OCI-LY7 (cell line): ENCODE results near the gene TMEM135. TPM values are rescaled to one million over a fixed set of nuclear protein-coding genes. Genes with fewer than 3 reads are reported as not detected.
"Not testable (repeated sequence)": the region's sequence is repeated elsewhere in the genome, so short reads cannot be mapped to it uniquely, and the experiment has no call there.

Experiments used
- BruUV-seq: library from RNA; stranded (reverse); fragments of 400-500 nt; replicated peaks from 2 replicates; lab custom pipeline; 2021; lab: Mats Ljungman, UMichigan
- CTCF ChIA-PET: fragments of 300-600 bp; sonication (Branson Sonifier 250); formaldehyde crosslinking; loops from one replicate; lab custom pipeline; 2022; ENCODE audit warnings: antibody characterized with exemption; ENCODE audit not compliant: unreplicated experiment; lab: Charles Lee
- POLR2A ChIA-PET: fragments of 300-600 bp; sonication (Branson Sonifier 250); formaldehyde crosslinking; loops from one replicate; lab custom pipeline; 2022; ENCODE audit warnings: antibody characterized with exemption; lab: Charles Lee
- DNase-seq: peaks from one replicate; pipeline ENCODE4 v3.0.0-alpha.2; 2015; ENCODE audit warnings: low spot score
- H2AFZ ChIP-seq: fragments of 200-600 bp; sonication (generic), shearing (Covaris generic); 2 replicates; pipeline ENCODE4 v1.6.1; 2014; ENCODE audit warnings: mild to moderate bottlenecking, antibody characterized with exemption, low read length, moderate library complexity
- H3K27ac ChIP-seq: fragments of 200-600 bp; sonication (generic); 2 replicates; pipeline ENCODE4 v1.5.1; 2014; ENCODE audit warnings: mixed run types, low read depth, mild to moderate bottlenecking, moderate library complexity, low read length, inconsistent platforms; ENCODE audit not compliant: poor library complexity, severe bottlenecking
- H3K36me3 ChIP-seq: fragments of 200-600 bp; sonication (generic); 2 replicates; pipeline ENCODE4 v1.6.1; 2014; ENCODE audit warnings: mild to moderate bottlenecking, antibody characterized with exemption, low read length, moderate library complexity, mixed read lengths; ENCODE audit not compliant: insufficient read depth
- H3K4me1 ChIP-seq: fragments of 200-600 bp; sonication (generic); 2 replicates; pipeline ENCODE4 v1.5.1; 2014; ENCODE audit warnings: mild to moderate bottlenecking, low read length; ENCODE audit not compliant: insufficient read depth, poor library complexity, severe bottlenecking
- H3K4me2 ChIP-seq: fragments of 200-600 bp; sonication (generic); 2 replicates; pipeline ENCODE4 v1.6.1; 2014; ENCODE audit warnings: mild to moderate bottlenecking, low read length
- H3K4me3 ChIP-seq: fragments of 200-600 bp; sonication (generic); 2 replicates; pipeline ENCODE4 v1.5.1; 2014; ENCODE audit warnings: mild to moderate bottlenecking, low read depth, low read length; ENCODE audit not compliant: poor library complexity, severe bottlenecking
- H3K79me2 ChIP-seq: fragments of 200-600 bp; sonication (generic); 2 replicates; pipeline ENCODE4 v1.6.1; 2016; ENCODE audit warnings: low read depth, mild to moderate bottlenecking, low read length, moderate library complexity, mixed read lengths; ENCODE audit not compliant: insufficient read depth
- H3K9me2 ChIP-seq: fragments of 200-600 bp; sonication (generic); 2 replicates; pipeline ENCODE4 v1.6.1; 2016; ENCODE audit warnings: mild to moderate bottlenecking, low read length, mixed read lengths; ENCODE audit not compliant: insufficient read depth
- H3K9me3 ChIP-seq: fragments of 200-600 bp; sonication (generic); 2 replicates; pipeline ENCODE4 v1.6.1; 2014; ENCODE audit warnings: mild to moderate bottlenecking, mixed run types, low read length, mixed read lengths
- H4K20me1 ChIP-seq: fragments of 200-600 bp; sonication (generic); 2 replicates; pipeline ENCODE4 v1.6.1; 2014; ENCODE audit warnings: mild to moderate bottlenecking, antibody characterized with exemption, low read length, moderate library complexity, mixed read lengths; ENCODE audit not compliant: insufficient read depth
- EZH2phosphoT487 ChIP-seq: fragments of 200-600 bp; sonication (generic); IDR thresholded peaks from 2 replicates; pipeline ENCODE4 v1.6.1; 2018; ENCODE audit warnings: low read depth, borderline replicate concordance, mild to moderate bottlenecking, mixed run types, antibody characterized with exemption, low read length, moderate library complexity, mixed read lengths
- intact Hi-C: fragments of 100-400 bp; cut with micrococcal nuclease; formaldehyde crosslinking; loops from one replicate; pipeline ENCODE4 v1.10.0; 2022; ENCODE audit not compliant: unreplicated experiment
- total RNA-seq, 2 experiments: library from RNA; depleted of rRNA in 1 of 2; stranded (reverse); fragments of >200 nt in 1 of 2; shearing (Covaris generic) in 1 of 2; gene quantifications; 2 replicates each; pipeline ENCODE4 v1.2.3, GENCODE V29; 2014 to 2022
- TF ChIP-seq, protein P1 (sequence below): fragments of 200-600 bp; sonication (generic); conservative IDR thresholded peaks from 2 replicates; pipeline ENCODE4 v1.5.1; 2014; ENCODE audit warnings: mild to moderate bottlenecking, antibody characterized with exemption, low read length, moderate library complexity, mixed read lengths

The TMEM135 gene
- total RNA-seq, 2 experiments from 2014 or later: 14.5 to 56.4 TPM

- H3K79me2 ChIP-seq, BruUV-seq, H3K36me3 ChIP-seq, H2AFZ ChIP-seq, POLR2A ChIA-PET, H4K20me1 ChIP-seq, H3K9me3 ChIP-seq, H3K27ac ChIP-seq, CTCF ChIA-PET, DNase-seq, H3K4me3 ChIP-seq, H3K4me1 ChIP-seq, H3K9me2 ChIP-seq, intact Hi-C loops, H3K4me2 ChIP-seq: not testable (repeated sequence)
Observed at GRCh38 chr11:87107379-87107778, 69.6 kb downstream of the TMEM135 start.

GRCh38 chr11:87110443-87111131 is 72.9 kb downstream of the TMEM135 start:
- Histone ChIP-seq H2AFZ (no peak overlapping the region), H3K27ac (no peak overlapping the region), H3K9me2 (no peaks in the 10 kb centered on the region), H4K20me1 (no peaks in the 10 kb centered on the region), H3K4me2 (no peak overlapping the region), H3K4me1 (no peaks in the 10 kb centered on the region), H3K4me3 (no peak overlapping the region), H3K9me3 (no peaks in the 10 kb centered on the region), H3K79me2 (no peaks in the 10 kb centered on the region), H3K36me3 (peaks cover 6% of the 10 kb centered on the region)
- intact Hi-C loops: no loop called here
- TF ChIP-seq, protein P1, sequence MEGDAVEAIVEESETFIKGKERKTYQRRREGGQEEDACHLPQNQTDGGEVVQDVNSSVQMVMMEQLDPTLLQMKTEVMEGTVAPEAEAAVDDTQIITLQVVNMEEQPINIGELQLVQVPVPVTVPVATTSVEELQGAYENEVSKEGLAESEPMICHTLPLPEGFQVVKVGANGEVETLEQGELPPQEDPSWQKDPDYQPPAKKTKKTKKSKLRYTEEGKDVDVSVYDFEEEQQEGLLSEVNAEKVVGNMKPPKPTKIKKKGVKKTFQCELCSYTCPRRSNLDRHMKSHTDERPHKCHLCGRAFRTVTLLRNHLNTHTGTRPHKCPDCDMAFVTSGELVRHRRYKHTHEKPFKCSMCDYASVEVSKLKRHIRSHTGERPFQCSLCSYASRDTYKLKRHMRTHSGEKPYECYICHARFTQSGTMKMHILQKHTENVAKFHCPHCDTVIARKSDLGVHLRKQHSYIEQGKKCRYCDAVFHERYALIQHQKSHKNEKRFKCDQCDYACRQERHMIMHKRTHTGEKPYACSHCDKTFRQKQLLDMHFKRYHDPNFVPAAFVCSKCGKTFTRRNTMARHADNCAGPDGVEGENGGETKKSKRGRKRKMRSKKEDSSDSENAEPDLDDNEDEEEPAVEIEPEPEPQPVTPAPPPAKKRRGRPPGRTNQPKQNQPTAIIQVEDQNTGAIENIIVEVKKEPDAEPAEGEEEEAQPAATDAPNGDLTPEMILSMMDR: no peak
- TF ChIP-seq EZH2phosphoT487: no peak
- CTCF ChIA-PET: no interaction called here
- POLR2A ChIA-PET: interaction anchor here (0.7 to 1.4 kb wide), 5 partner anchors 10 to 111 kb away, joined by 3 read pairs; no protein-coding TSS in a partner anchor
- no TSS peak for BruUV-seq
- DNase-seq: no peak

DNA sequence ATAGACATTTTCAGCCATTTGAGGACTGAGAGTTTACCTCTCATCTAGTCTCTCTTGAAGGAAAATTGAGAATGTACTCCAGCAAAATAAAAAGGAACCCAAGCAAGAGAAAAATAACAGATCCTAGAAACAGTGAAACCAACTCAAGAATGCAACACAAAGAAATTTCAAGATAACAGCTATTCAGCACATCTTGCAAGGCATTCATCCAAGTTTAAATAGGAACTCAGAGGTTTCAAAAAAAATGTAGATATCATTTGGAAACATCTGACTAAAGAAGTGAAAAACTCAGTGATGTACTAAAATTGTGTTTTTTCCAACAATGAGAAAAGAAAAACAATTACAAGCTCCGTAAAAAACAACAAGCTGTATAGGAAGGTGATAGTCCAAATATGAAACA is 76.4 kb downstream of the TMEM135 start:
- Histone ChIP-seq H3K9me2 (no peaks in the 10 kb centered on the region), H3K79me2 (no peaks in the 10 kb centered on the region), H3K4me1 (no peaks in the 10 kb centered on the region), H4K20me1 (no peaks in the 10 kb centered on the region), H3K27ac (no peak overlapping the region), H2AFZ (no peak overlapping the region), H3K36me3 (no peaks in the 10 kb centered on the region), H3K4me2 (no peak overlapping the region), H3K9me3 (no peaks in the 10 kb centered on the region), H3K4me3 (no peak overlapping the region)
- ChIA-PET POLR2A (interaction anchor here (0.6 to 1.4 kb wide), 7 partner anchors 12 to 128 kb away, joined by 3 to 4 read pairs (median 3); no protein-coding TSS in a partner anchor), CTCF (no interaction called here)
- intact Hi-C loops: no loop called here
- DNase-seq: no peak
- no TSS peak for BruUV-seq
- TF ChIP-seq EZH2phosphoT487: no peak
- TF ChIP-seq, protein P1: no peak
